Measurements from ENCODE around the gene KDELR3. TPM values are rescaled to one million over a fixed set of nuclear protein-coding genes. Genes with fewer than 3 reads are reported as not detected.

Gene KDELR3
- total RNA-seq, 2 experiments from 2014 or later = not detected

- Histone ChIP-seq H3K4me3 (ENCODE audit: low read depth, low read length, poor library complexity, severe bottlenecking) (no peak overlapping the region), H3K9me2 (ENCODE audit: insufficient read depth, low read length) (no peaks in the 10 kb centered on the region), H3K9me3 (ENCODE audit: low read length) (no peaks in the 10 kb centered on the region), H3K4me1 (ENCODE audit: insufficient read depth, low read length, poor library complexity, severe bottlenecking) (peaks cover 12% of the 10 kb centered on the region), H3K4me2 (ENCODE audit: low read length) (no peak overlapping the region), H2AFZ (ENCODE audit: low read length) (no peak overlapping the region), H3K27ac (ENCODE audit: low read depth, low read length, poor library complexity, severe bottlenecking) (no peak overlapping the region), H3K79me2 (ENCODE audit: insufficient read depth, low read depth, low read length) (no peaks in the 10 kb centered on the region), H3K36me3 (ENCODE audit: insufficient read depth, low read length) (no peaks in the 10 kb centered on the region), H4K20me1 (ENCODE audit: insufficient read depth, low read length) (no peaks in the 10 kb centered on the region)
- TF ChIP-seq CTCF (conservative IDR thresholded peaks at IDR 0.05; ENCODE audit: low read length) (no peak), EZH2phosphoT487 (IDR thresholded peaks at IDR 0.05; ENCODE audit: borderline replicate concordance, low read depth, low read length) (no peak)
- intact Hi-C loops (cut with micrococcal nuclease; ENCODE audit: unreplicated experiment) = no loop called here
- BruUV-seq (replicated peaks) = no TSS peak
- ChIA-PET CTCF (ENCODE audit: unreplicated experiment) (no interaction called here), POLR2A (interaction anchor here (0.6 kb wide), 2 partner anchors 20 to 650 kb away, joined by 3 read pairs; no protein-coding TSS in a partner anchor)
- no peak for DNase-seq (ENCODE audit: low spot score)
Observed at GRCh38 chr22:38456841-38457699, 10.8 kb upstream of the KDELR3 start.

GRCh38 chr22:38460426-38460840 is 7.5 kb upstream of the KDELR3 start:
- Histone ChIP-seq H3K9me3 (ENCODE audit: low read length) (no peaks in the 10 kb centered on the region), H3K9me2 (ENCODE audit: insufficient read depth, low read length) (no peaks in the 10 kb centered on the region), H3K4me1 (ENCODE audit: insufficient read depth, low read length, poor library complexity, severe bottlenecking) (peaks cover 28% of the 10 kb centered on the region), H4K20me1 (ENCODE audit: insufficient read depth, low read length) (no peaks in the 10 kb centered on the region), H3K79me2 (ENCODE audit: insufficient read depth, low read depth, low read length) (no peaks in the 10 kb centered on the region), H3K36me3 (ENCODE audit: insufficient read depth, low read length) (no peaks in the 10 kb centered on the region), H2AFZ (ENCODE audit: low read length) (no peak overlapping the region), H3K4me2 (ENCODE audit: low read length) (no peak overlapping the region), H3K27ac (ENCODE audit: low read depth, low read length, poor library complexity, severe bottlenecking) (no peak overlapping the region), H3K4me3 (ENCODE audit: low read depth, low read length, poor library complexity, severe bottlenecking) (no peak overlapping the region)
- CTCF ChIA-PET (ENCODE audit: unreplicated experiment) = no interaction called here
- intact Hi-C loops (cut with micrococcal nuclease; ENCODE audit: unreplicated experiment) = loop anchor here (5.0 kb wide), 2 partner anchors 112 to 408 kb away; partner anchors contain the start of gene DMC1
- no TSS peak for BruUV-seq (replicated peaks)
- DNase-seq (ENCODE audit: low spot score) = no peak
- TF ChIP-seq CTCF (conservative IDR thresholded peaks at IDR 0.05; ENCODE audit: low read length) (no peak), EZH2phosphoT487 (IDR thresholded peaks at IDR 0.05; ENCODE audit: borderline replicate concordance, low read depth, low read length) (no peak)
- POLR2A ChIA-PET = no interaction called here

- no peaks in the 10 kb centered on the region for H3K9me3 ChIP-seq (ENCODE audit: low read length)
- TF ChIP-seq CTCF (conservative IDR thresholded peaks at IDR 0.05; ENCODE audit: low read length) = no peak
- 0 out of 2 replicates have a peak overlapping the region, but pooled peaks have one; percentile 18 for H2AFZ ChIP-seq (ENCODE audit: low read length)
- no peaks in the 10 kb centered on the region for H3K79me2 ChIP-seq (ENCODE audit: insufficient read depth, low read depth, low read length)
- no peak overlapping the region for H3K4me3 ChIP-seq (ENCODE audit: low read depth, low read length, poor library complexity, severe bottlenecking)
- H4K20me1 ChIP-seq (ENCODE audit: insufficient read depth, low read length) = no peaks in the 10 kb centered on the region
- no peaks in the 10 kb centered on the region for H3K36me3 ChIP-seq (ENCODE audit: insufficient read depth, low read length)
- intact Hi-C loops (cut with micrococcal nuclease; ENCODE audit: unreplicated experiment) = loop anchor here (5.0 kb wide), 2 partner anchors 111 to 409 kb away; partner anchors contain the start of gene DMC1
- H3K4me2 ChIP-seq (ENCODE audit: low read length) = peak overlapping the region; percentile 55
- no peak overlapping the region for H3K27ac ChIP-seq (ENCODE audit: low read depth, low read length, poor library complexity, severe bottlenecking)
- H3K9me2 ChIP-seq (ENCODE audit: insufficient read depth, low read length) = no peaks in the 10 kb centered on the region
- peaks cover 34% of the 10 kb centered on the region for H3K4me1 ChIP-seq (ENCODE audit: insufficient read depth, low read length, poor library complexity, severe bottlenecking)
- POLR2A ChIA-PET = no interaction called here
- BruUV-seq (replicated peaks) = no TSS peak
- CTCF ChIA-PET (ENCODE audit: unreplicated experiment) = no interaction called here
- no peak for DNase-seq (ENCODE audit: low spot score)
Observed at GRCh38 chr22:38461057-38461413, 6.9 kb upstream of the KDELR3 start.

Measured in OCI-LY7 (cell line).